Activated naive CD4-positive, alpha-beta T cell treated with anti-CD3 and anti-CD28 coated beads, Interleukin-2, amount 50 U/mL, for 24 hours (primary cell): ENCODE data around the gene HSD17B11.
"Not testable (repeated sequence)": the region's sequence is repeated elsewhere in the genome, so short reads cannot be mapped to it uniquely, and the experiment has no call there.

Experiments
- H3K27ac Mint-ChIP-seq: one replicate; pipeline ENCODE4 v1.8.0; 2021; ENCODE audit warnings: mild to moderate bottlenecking, mixed read lengths
- H3K27me3 Mint-ChIP-seq: one replicate; pipeline ENCODE4 v1.8.0; 2021; ENCODE audit warnings: mixed read lengths
- H3K36me3 Mint-ChIP-seq: one replicate; pipeline ENCODE4 v1.8.0; 2021; ENCODE audit warnings: mixed read lengths
- H3K4me1 Mint-ChIP-seq: one replicate; pipeline ENCODE4 v1.8.0; 2021; ENCODE audit warnings: mixed read lengths
- H3K4me3 Mint-ChIP-seq: one replicate; pipeline ENCODE4 v1.8.0; 2021; ENCODE audit warnings: mild to moderate bottlenecking, mixed read lengths
- H3K9me3 Mint-ChIP-seq: one replicate; pipeline ENCODE4 v1.8.0; 2021; ENCODE audit warnings: mixed read lengths

The HSD17B11 gene

DNA sequence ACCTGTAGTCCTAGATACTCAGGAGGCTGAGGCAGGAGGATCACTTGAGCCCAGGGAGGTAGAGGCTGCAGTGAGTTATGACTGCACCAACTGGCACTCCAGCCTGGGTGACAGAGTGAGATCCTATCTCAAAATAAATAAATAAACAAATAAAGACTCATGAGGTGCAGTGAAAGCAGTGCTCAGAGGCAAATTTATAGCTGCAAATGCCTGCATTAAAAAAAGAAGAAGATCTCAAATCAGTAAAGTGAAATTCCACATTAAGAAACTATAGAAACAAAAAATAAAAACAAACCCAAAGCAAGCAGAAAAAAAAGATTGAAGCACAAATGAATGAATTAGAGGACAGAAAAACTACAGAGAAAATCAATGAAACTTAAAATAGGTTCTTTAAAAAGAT, 45.8 kb downstream of the HSD17B11 start:
- no peaks in the 10 kb centered on the region for H3K27me3 Mint-ChIP-seq
- no peaks in the 10 kb centered on the region for H3K4me1 Mint-ChIP-seq
- H3K36me3 Mint-ChIP-seq: peaks cover 33% of the 10 kb centered on the region
- H3K9me3 Mint-ChIP-seq: peaks cover 6% of the 10 kb centered on the region
- H3K4me3 Mint-ChIP-seq: no peak overlapping the region
- no peak overlapping the region for H3K27ac Mint-ChIP-seq

DNA sequence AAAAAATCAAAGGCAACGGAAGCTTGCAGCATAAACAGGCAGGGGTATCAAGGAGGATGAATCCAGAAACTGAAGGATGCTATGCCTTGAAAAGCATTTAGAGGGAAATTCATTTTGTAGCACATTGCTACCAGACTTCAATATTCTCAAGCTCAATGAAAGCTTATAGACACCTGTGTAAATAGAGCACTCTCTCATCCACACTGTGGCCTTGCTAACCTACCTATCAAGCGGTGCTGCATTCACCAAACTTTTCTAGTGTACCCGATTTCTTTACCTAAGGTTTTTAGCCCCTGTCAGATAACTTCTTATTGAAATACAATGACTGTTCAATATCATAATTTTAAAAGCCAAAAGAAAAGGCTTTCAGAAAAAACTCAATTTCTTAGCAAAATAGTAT, 48.1 kb downstream of the HSD17B11 start:
- Mint-ChIP-seq H3K9me3 (peaks cover 6% of the 10 kb centered on the region), H3K4me1 (no peaks in the 10 kb centered on the region), H3K27ac (no peak overlapping the region), H3K27me3 (no peaks in the 10 kb centered on the region), H3K36me3 (peaks cover 50% of the 10 kb centered on the region), H3K4me3 (no peak overlapping the region)

DNA sequence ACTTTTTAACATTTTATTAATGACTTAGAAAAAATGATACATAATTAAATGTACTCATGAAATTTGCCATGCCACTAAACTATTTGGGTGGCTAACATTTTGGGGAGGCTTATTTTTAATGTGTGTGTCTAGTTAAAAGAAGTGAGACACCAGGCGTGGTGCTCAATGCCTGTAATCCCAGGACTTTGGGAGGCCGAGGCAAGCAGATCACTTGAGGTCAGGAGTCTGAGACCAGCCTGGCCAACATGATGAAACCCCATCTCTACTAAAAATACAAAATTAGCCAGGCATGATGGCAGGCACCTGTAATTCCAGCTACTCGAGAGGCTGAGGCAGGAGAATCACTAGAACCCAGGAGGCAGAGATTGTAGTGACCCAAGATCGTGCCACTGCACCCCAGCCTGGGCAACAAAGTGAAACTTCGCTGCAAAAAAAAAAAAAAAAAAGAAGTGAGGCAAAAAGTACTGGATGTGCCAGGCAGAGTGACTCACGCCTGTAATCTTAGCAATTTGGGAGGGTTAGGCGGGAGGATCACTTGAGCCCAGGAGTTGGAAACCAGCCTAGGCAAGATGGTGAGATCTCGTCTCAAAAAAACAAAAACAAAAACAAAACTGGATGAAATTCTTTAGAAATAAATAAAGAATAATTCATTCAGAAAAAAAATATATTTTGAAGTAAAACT, 48.9 kb downstream of the HSD17B11 start:
- H3K9me3 Mint-ChIP-seq, H3K27me3 Mint-ChIP-seq, H3K4me3 Mint-ChIP-seq, H3K4me1 Mint-ChIP-seq, H3K27ac Mint-ChIP-seq: not testable (repeated sequence)
- H3K36me3 Mint-ChIP-seq: peaks cover 55% of the 10 kb centered on the region

DNA sequence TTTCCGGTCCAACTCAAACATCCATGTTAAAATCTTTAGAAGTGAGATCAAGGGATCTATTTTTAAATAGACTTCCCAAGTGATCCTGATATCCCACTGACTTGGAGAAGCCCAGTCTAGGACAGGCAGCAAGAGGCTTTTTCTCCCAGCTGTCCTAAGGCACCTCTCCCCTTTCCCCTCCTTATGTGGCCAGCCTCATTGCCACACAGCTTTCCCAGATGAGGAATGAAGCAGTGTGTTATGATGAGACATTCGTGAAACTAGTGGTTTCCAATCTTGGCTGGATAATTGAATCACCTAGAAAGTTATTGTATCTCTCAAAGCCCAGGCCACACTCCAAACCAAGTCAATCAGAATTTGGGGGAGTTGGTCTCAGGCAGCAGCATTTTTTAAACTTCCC, 51.5 kb downstream of the HSD17B11 start:
- peaks cover 52% of the 10 kb centered on the region for H3K36me3 Mint-ChIP-seq

DNA sequence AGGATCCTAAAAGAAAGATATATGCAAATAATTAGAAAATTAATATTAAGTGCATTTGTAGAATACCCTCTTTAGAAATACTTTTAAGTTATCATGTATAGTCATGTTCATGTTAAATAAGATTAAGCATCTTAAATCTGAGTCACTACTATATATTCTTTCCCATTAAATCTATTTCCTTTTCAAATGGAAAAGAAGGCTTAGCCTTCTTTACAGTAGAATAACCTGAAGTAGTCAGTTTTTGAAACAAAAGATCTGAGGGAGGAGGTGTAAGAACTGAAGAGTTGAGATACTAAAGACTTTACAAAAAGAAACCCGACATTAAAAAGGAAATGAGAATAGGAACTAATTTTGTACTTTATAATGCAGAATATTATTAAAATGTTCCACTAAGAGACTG, 53.6 kb downstream of the HSD17B11 start:
- Mint-ChIP-seq H3K9me3 (no peaks in the 10 kb centered on the region), H3K4me1 (no peaks in the 10 kb centered on the region), H3K36me3 (peaks cover 54% of the 10 kb centered on the region), H3K27me3 (no peaks in the 10 kb centered on the region), H3K4me3 (no peak overlapping the region), H3K27ac (no peak overlapping the region)

More for the DNA sequence above, 51.5 kb downstream of the HSD17B11 start:
- H3K9me3 Mint-ChIP-seq: no peaks in the 10 kb centered on the region
- H3K4me3 Mint-ChIP-seq: no peak overlapping the region
- no peak overlapping the region for H3K27ac Mint-ChIP-seq
- H3K27me3 Mint-ChIP-seq: no peaks in the 10 kb centered on the region
- H3K4me1 Mint-ChIP-seq: no peaks in the 10 kb centered on the region

DNA sequence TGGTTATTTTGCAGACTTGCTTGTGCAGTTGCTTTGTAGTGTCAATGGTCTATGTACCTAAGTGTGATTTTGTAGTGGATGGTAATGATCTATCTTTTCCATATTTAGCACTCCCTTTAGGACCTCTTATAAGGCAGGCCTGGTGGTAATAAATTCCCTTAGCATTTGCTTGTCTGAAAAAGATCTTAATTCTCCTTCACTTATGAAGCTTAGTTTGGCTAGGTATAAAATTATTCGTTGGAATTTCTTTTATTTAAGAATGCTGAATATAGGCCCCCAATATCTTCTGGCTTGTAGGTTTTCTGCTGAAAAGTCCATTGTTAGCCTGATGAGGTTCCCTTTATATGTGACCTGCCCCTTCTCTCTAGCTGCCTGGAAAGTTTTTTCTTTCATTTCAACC, 57.7 kb downstream of the HSD17B11 start:
- H3K36me3 Mint-ChIP-seq: peaks cover 43% of the 10 kb centered on the region
- H3K27me3 Mint-ChIP-seq: no peaks in the 10 kb centered on the region
- H3K9me3 Mint-ChIP-seq: peaks cover 5% of the 10 kb centered on the region
- no peak overlapping the region for H3K27ac Mint-ChIP-seq
- no peaks in the 10 kb centered on the region for H3K4me1 Mint-ChIP-seq
- no peak overlapping the region for H3K4me3 Mint-ChIP-seq

DNA sequence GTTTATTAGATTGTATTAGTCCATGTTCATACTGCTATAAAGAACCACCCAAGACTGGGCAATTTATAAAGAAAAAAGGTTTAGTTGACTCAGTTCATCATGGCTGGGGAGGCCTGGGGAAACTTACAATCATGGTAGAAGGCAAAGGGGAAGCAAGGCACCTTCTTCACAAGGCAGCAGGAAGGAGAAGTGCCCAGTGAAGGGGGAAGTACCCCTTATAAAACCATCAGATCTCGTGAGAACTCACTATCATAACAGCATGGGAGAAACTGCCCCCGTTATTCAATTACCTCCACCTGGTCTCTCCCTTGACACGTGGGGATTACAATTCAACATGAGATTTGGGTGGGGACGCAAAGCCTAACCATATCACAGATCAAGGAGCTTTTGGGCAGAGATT, 60.2 kb downstream of the HSD17B11 start:
- Mint-ChIP-seq H3K36me3 (peaks cover 26% of the 10 kb centered on the region), H3K27me3 (no peaks in the 10 kb centered on the region), H3K4me3 (no peak overlapping the region), H3K27ac (no peak overlapping the region), H3K4me1 (no peaks in the 10 kb centered on the region), H3K9me3 (peaks cover 5% of the 10 kb centered on the region)

DNA sequence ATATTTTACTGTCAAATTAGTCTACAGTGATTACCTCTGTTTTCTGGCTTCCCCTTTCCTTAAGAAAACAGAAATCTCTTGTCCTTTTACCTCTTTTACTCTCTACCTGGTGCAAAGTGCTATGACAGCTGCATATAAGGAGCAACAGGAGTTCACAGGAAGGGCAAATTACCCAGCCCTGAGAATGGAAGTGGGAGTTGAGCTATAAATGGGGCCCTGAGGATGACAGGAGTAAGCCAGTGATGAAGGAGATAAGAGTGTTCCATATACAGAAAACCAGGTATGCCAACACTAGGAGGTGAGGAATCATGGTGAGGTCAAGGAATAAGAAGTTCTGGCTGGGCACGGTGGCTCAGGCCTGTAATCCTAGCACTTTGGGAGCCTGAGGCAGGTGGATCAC, 63.9 kb downstream of the HSD17B11 start:
- Mint-ChIP-seq H3K4me3 (no peak overlapping the region), H3K27me3 (no peaks in the 10 kb centered on the region), H3K36me3 (peaks cover 5% of the 10 kb centered on the region), H3K27ac (no peak overlapping the region), H3K4me1 (no peaks in the 10 kb centered on the region), H3K9me3 (peaks cover 5% of the 10 kb centered on the region)

DNA sequence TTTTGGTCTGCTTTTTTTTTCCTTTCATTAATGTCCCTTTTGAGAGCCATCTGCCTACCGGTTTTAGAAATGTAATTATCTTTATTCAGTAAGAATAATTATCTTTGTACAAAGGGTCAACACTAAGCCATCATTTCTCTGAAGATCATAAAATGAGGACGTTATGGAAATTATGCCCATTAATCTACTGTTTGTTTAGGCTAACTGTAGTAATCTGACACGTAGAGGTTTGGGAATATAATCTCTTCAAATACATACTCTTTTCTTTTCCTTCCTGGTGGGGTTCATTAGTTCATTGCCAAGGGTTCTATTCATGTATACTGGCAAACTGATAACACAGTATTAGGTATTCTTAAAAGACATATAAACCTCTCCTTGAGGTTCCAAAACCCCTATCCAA, 64.5 kb downstream of the HSD17B11 start:
- no peaks in the 10 kb centered on the region for H3K4me1 Mint-ChIP-seq
- H3K27me3 Mint-ChIP-seq: no peaks in the 10 kb centered on the region
- peaks cover 4% of the 10 kb centered on the region for H3K36me3 Mint-ChIP-seq
- no peak overlapping the region for H3K4me3 Mint-ChIP-seq
- peaks cover 5% of the 10 kb centered on the region for H3K9me3 Mint-ChIP-seq
- no peak overlapping the region for H3K27ac Mint-ChIP-seq

DNA sequence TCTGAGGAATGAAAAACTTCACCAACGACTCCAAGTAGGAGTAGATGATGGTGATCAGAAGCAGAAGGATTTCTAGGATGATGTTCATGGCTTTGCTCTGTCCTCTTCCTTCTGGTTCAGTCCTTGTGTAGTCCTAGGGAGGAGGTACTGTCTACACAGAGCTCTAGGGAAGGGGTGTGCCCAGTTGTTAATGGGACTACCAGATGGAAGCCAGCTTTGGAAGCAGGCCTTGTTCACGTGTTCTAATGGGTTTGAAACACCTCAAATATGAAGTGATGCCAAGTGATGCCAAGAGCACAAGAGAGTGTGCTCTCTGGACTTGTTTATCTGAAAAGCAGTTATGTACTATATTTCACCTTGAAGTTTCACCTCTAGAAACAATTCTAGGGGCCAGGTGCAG, 68.2 kb downstream of the HSD17B11 start, which contains the start of gene HSD17B13:
HSD17B13 (minus strand) TSS at position 129 of the 400 bp plus-strand sequence; CDS start at position 88, 41 bp downstream.
- Mint-ChIP-seq H3K4me1 (no peaks in the 10 kb centered on the region), H3K27me3 (no peaks in the 10 kb centered on the region), H3K27ac (no peak within 1 kb of the TSS), H3K4me3 (no peak within 1 kb of the TSS), H3K9me3 (no peaks in the 10 kb centered on the region), H3K36me3 (no peaks in the 10 kb centered on the region)

DNA sequence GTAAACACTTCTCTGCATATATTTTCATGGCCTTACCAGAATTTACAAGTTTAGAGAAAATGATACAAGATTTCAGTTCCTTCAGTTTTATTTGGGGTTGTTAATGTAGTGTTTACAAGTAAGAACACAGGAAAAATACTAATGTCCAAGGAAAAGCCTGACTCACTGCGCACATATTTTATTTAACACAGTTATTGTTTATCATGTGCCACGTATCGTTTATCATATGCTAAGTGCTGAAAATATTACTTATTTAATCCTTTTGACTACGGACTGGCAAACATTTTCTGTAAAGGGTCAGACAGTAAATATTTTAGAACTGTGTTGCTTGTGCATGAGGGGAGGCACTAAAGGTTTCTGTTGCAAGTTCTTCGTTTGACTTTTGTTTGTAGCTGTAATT, 69.1 kb downstream of the HSD17B11 start:
- Mint-ChIP-seq H3K9me3 (no peaks in the 10 kb centered on the region), H3K4me3 (no peak overlapping the region), H3K27me3 (no peaks in the 10 kb centered on the region), H3K4me1 (no peaks in the 10 kb centered on the region), H3K27ac (no peak overlapping the region), H3K36me3 (no peaks in the 10 kb centered on the region)

DNA sequence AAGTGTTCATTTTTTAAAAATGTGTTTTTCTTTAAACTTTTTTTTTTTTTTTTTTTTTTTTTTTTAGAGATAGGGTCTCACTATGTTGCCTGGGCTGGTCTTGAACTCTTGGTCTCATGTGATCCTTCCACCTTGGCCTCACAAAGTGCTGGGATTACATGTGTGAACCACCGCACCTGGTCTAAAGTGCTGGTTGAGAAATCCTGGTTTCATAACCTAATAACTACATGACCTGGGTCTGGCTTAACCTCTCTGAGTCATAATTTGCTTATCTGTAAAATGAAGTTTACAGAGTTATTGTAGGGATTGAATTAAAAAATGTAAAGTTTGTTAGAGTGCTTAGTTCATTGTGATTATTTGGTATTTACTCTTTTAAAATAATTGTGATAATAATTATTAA, 73.5 kb downstream of the HSD17B11 start:
- Mint-ChIP-seq H3K9me3 (no peaks in the 10 kb centered on the region), H3K4me1 (no peaks in the 10 kb centered on the region), H3K27ac (no peak overlapping the region), H3K27me3 (no peaks in the 10 kb centered on the region), H3K4me3 (no peak overlapping the region), H3K36me3 (no peaks in the 10 kb centered on the region)

DNA sequence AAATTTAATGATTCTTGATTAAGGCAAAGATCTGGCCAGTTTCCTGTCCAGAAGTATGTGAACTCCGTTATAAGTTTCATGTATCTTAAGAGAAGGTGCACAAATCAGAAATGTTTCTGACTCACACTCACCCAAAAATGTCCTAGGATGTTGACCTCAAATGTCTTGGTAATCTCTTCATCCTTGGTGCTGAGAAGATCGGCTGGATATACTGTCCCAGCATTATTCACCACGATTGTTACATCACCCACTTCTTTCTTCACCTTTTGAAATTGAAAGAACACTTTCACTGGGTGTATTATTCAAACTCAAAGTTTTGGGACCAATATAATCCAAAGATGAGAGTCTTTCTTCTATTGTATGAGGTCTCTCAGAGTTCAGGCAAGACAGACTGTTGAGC, 74.0 kb downstream of the HSD17B11 start:
- H3K36me3 Mint-ChIP-seq: no peaks in the 10 kb centered on the region

DNA sequence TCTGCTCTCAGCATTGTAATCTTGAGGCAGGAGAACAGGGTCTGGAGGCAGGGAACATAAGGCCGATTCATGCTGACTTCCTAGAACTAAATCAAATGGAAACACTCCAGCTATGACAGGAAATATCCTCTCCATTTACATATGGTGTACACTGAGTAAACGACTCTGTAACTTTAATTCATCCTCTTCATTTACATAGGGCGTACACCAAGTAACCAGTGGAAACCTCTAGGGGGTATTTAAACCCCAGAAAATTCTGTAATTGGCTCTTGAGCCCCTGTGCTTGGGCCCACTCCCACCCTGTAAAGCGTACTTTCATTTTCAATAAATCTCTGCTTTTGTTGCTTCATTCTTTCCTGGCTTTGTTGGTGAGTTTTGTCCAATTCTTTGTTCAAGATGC, 76.0 kb downstream of the HSD17B11 start:
- H3K9me3 Mint-ChIP-seq, H3K4me3 Mint-ChIP-seq, H3K27me3 Mint-ChIP-seq, H3K27ac Mint-ChIP-seq, H3K36me3 Mint-ChIP-seq, H3K4me1 Mint-ChIP-seq: not testable (repeated sequence)

More for the DNA sequence above, 74.0 kb downstream of the HSD17B11 start:
- no peak overlapping the region for H3K4me3 Mint-ChIP-seq
- H3K4me1 Mint-ChIP-seq: no peaks in the 10 kb centered on the region
- H3K9me3 Mint-ChIP-seq: no peaks in the 10 kb centered on the region
- no peak overlapping the region for H3K27ac Mint-ChIP-seq
- no peaks in the 10 kb centered on the region for H3K27me3 Mint-ChIP-seq

DNA sequence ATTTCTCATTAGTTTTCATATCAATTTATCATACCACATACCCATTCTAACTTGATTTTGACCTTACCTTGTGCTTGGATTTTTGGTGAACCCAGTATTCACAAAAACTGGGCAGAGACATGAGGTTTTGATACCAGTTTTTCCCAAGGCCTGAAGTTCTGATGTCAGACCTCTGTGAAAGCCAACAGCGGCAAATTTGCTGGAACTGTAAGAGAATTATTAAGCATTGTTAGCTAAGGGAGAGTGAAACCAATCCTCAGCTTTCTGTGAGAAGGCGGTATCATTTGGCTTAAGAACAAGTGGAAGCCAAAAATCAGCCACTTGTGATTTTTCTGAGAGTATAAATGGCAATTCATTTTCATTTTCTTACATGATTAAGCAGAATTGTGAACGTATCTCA, 77.2 kb downstream of the HSD17B11 start:
- H3K27ac Mint-ChIP-seq: no peak overlapping the region
- H3K36me3 Mint-ChIP-seq: no peaks in the 10 kb centered on the region
- no peaks in the 10 kb centered on the region for H3K9me3 Mint-ChIP-seq

DNA sequence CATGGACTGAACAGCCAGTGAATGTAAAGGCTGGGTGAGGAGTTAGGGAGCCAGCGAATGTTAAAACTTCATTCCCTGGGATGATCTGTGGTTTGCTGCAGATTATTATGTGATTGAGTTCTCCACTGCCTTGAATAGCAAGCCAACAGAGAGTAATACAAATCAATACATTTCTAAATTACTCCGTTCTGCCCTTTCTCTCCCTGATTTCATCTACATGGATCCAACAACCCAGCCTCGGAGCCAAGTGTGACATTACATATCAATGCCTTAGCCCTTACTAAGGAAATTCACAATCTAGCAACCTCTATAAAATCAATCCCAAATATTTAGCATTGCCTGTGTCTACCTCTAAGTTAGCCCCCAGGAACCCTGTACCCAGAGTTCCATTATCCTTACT, 79.3 kb downstream of the HSD17B11 start:
- no peaks in the 10 kb centered on the region for H3K9me3 Mint-ChIP-seq
- H3K4me3 Mint-ChIP-seq: no peak overlapping the region
- no peaks in the 10 kb centered on the region for H3K36me3 Mint-ChIP-seq
- no peaks in the 10 kb centered on the region for H3K4me1 Mint-ChIP-seq
- H3K27me3 Mint-ChIP-seq: no peaks in the 10 kb centered on the region
- no peak overlapping the region for H3K27ac Mint-ChIP-seq

More for the DNA sequence above, 77.2 kb downstream of the HSD17B11 start:
- Mint-ChIP-seq H3K4me1 (no peaks in the 10 kb centered on the region), H3K4me3 (no peak overlapping the region), H3K27me3 (no peaks in the 10 kb centered on the region)

DNA sequence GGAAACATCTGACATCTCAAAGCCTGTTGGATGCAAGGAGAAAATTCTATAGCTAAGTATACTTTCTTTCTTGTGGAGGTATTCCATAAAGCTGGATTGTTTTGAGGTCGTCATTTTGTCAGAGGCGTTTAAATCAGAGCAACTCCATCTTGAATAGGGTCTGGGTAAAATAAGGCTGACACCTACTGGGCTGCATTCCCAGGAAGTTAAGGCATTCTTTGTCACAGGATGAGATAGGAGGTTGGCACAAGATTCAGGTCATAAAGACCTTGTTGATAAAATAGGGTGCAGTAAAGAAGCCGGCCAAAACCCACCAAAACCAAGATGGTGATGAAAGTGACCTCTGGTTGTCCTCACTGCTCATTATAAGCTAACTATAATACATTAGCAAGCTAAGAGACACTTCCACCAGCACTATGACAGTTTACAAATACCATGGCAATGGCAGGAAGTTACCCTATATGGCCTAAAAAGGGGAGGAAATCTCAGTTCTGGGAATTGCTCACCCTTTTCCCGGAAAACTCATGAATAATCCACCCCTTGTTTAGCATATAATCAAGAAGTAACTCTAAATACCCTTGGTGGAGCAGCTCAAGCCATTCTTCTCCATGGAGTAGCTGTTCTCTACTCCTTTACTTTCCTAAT, 80.2 kb downstream of the HSD17B11 start:
- no peaks in the 10 kb centered on the region for H3K27me3 Mint-ChIP-seq
- H3K27ac Mint-ChIP-seq: no peak overlapping the region
- no peaks in the 10 kb centered on the region for H3K9me3 Mint-ChIP-seq
- no peak overlapping the region for H3K4me3 Mint-ChIP-seq
- H3K4me1 Mint-ChIP-seq: no peaks in the 10 kb centered on the region
- H3K36me3 Mint-ChIP-seq: no peaks in the 10 kb centered on the region
